Endothelial cell of umbilical vein (primary cell): Measurements from ENCODE around the gene MISP3. TPM values are rescaled to one million over a fixed set of nuclear protein-coding genes. Genes with fewer than 3 reads are reported as not detected.

Experiments
- BruUV-seq: library from RNA; stranded (reverse); fragments of 400-500 nt; replicated peaks from 2 replicates; lab custom pipeline; 2021; lab: Mats Ljungman, UMichigan
- CTCF ChIA-PET: fragments of 300-600, 350-600 bp; sonication (Branson Sonifier 250); formaldehyde crosslinking; loops from one replicate; lab custom pipeline; 2021; ENCODE audit warnings: antibody characterized with exemption, inconsistent platforms; lab: Charles Lee
- POLR2A ChIA-PET: fragments of 300-600, 350-600 bp; sonication (Branson Sonifier 250); formaldehyde crosslinking; loops from one replicate; lab custom pipeline; 2021; ENCODE audit warnings: antibody characterized with exemption, inconsistent platforms; lab: Charles Lee
- DNase-seq: peaks from one replicate; pipeline ENCODE4 v3.0.0-alpha.2; 2011; ENCODE audit warnings: low read depth, low spot score
- FAIRE-seq: peaks from 2 replicates; lab custom pipeline; 2011; peaks lifted over from hg19 to GRCh38; lab: Jason Lieb, UNC
- H2AFZ ChIP-seq: 2 replicates; pipeline ENCODE4 v1.6.0; 2012; ENCODE audit warnings: low read depth, low read length, control low read depth, inconsistent platforms
- H3K27ac ChIP-seq: 2 replicates; pipeline ENCODE4 v1.5.1; 2011; ENCODE audit warnings: low read depth, mild to moderate bottlenecking, control low read depth, low read length, moderate library complexity; ENCODE audit not compliant: insufficient read depth
- H3K27me3 ChIP-seq, 2 experiments: 2 replicates each; pipeline versions ENCODE4 v1.6.0 to v1.6.1; 2011; ENCODE audit warnings: low read length in 2 of 2, mixed read lengths in 1 of 2; ENCODE audit not compliant: control insufficient read depth in 2 of 2, insufficient read depth in 2 of 2
- H3K36me3 ChIP-seq, 2 experiments: 2 replicates in 1 of 2; 3 replicates in 1 of 2; pipeline ENCODE4 v1.5.1; 2011; ENCODE audit warnings: low read length in 2 of 2, mild to moderate bottlenecking in 1 of 2, moderate library complexity in 1 of 2; ENCODE audit not compliant: control insufficient read depth in 2 of 2, insufficient read depth in 2 of 2; ENCODE audit errors: extremely low read depth in 1 of 2
- H3K4me1 ChIP-seq: 3 replicates; pipeline ENCODE4 v1.5.1; 2011; ENCODE audit warnings: mild to moderate bottlenecking, low read length; ENCODE audit not compliant: control insufficient read depth, insufficient read depth; ENCODE audit errors: extremely low read depth
- H3K4me2 ChIP-seq: 2 replicates; pipeline ENCODE4 v1.6.1; 2011; ENCODE audit warnings: low read length, control low read depth, mixed read lengths; ENCODE audit not compliant: insufficient read depth
- H3K4me3 ChIP-seq, 3 experiments: fragments of 200-600 bp in 1 of 3; sonication (generic), shearing (Covaris generic) in 1 of 3; replicated peaks in 1 of 3; 2 replicates each; pipeline ENCODE4 v1.5.1; 2011 to 2016; ENCODE audit warnings: control low read depth in 3 of 3, low read length in 3 of 3, mild to moderate bottlenecking in 2 of 3, inconsistent platforms in 1 of 3, low read depth in 1 of 3, moderate library complexity in 1 of 3; ENCODE audit not compliant: insufficient read depth in 1 of 3
- H3K79me2 ChIP-seq: 2 replicates; pipeline ENCODE4 v1.6.0; 2012; ENCODE audit warnings: low read length, inconsistent platforms; ENCODE audit not compliant: control insufficient read depth, insufficient read depth
- H3K9ac ChIP-seq: replicated peaks from 2 replicates; pipeline ENCODE3; 2011; ENCODE audit warnings: low read length, control low read depth; ENCODE audit not compliant: insufficient read depth; ENCODE audit errors: extremely low read depth
- H3K9me1 ChIP-seq: replicated peaks from 3 replicates; pipeline ENCODE4 v1.6.0; 2011; ENCODE audit warnings: mild to moderate bottlenecking, low read length; ENCODE audit not compliant: control insufficient read depth, insufficient read depth; ENCODE audit errors: extremely low read depth
- H3K9me3 ChIP-seq: replicated peaks from 2 replicates; pipeline ENCODE4 v1.5.1; 2012; ENCODE audit warnings: low read length, inconsistent platforms; ENCODE audit not compliant: control insufficient read depth, insufficient read depth
- H4K20me1 ChIP-seq: replicated peaks from 2 replicates; pipeline ENCODE3; 2011; ENCODE audit warnings: mild to moderate bottlenecking, low read length; ENCODE audit not compliant: control insufficient read depth, insufficient read depth; ENCODE audit errors: extremely low read depth
- CTCF ChIP-seq, 2 donors: IDR thresholded peaks; 1 replicate in 1 of 2; 2 replicates in 1 of 2; pipeline ENCODE4 v1.5.1; 2011; ENCODE audit warnings: low read length in 2 of 2, mild to moderate bottlenecking in 2 of 2, moderate library complexity in 2 of 2, control low read depth in 1 of 2, inconsistent platforms in 1 of 2, low read depth in 1 of 2; ENCODE audit not compliant: insufficient read depth in 1 of 2; ENCODE audit errors: extremely low read depth in 1 of 2
- EZH2 ChIP-seq: IDR thresholded peaks from 2 replicates; pipeline ENCODE4 v1.6.1; 2012; ENCODE audit warnings: borderline replicate concordance, low read depth, mild to moderate bottlenecking, moderate library complexity, low read length, inconsistent platforms; ENCODE audit not compliant: severe bottlenecking
- FOS ChIP-seq: IDR thresholded peaks from 2 replicates; pipeline ENCODE4 v1.6.1; 2011; ENCODE audit warnings: mild to moderate bottlenecking, low read length, moderate library complexity, borderline replicate concordance; ENCODE audit not compliant: insufficient read depth
- GATA2 ChIP-seq: IDR thresholded peaks from 2 replicates; pipeline ENCODE4 v1.7.0; 2011; ENCODE audit warnings: low read depth, mild to moderate bottlenecking, moderate library complexity, mixed read lengths, low read length; ENCODE audit not compliant: insufficient read length, insufficient read depth
- JUN ChIP-seq: IDR thresholded peaks from 2 replicates; pipeline ENCODE4 v1.6.1; 2011; ENCODE audit warnings: borderline replicate concordance, low read depth; ENCODE audit not compliant: insufficient read length, insufficient read depth
- MAX ChIP-seq: IDR thresholded peaks from 2 replicates; pipeline ENCODE4 v1.6.1; 2011; ENCODE audit not compliant: insufficient read depth, insufficient read length
- MYC ChIP-seq: IDR thresholded peaks from one replicate; pipeline ENCODE4 v1.6.1; 2011; ENCODE audit warnings: mild to moderate bottlenecking, low read depth, low read length
- POLR2A ChIP-seq: IDR thresholded peaks from 2 replicates; pipeline ENCODE4 v1.6.1; 2012; ENCODE audit warnings: low read depth, mild to moderate bottlenecking, control low read depth, low read length
- POLR2AphosphoS5 ChIP-seq: IDR thresholded peaks from 2 replicates; pipeline ENCODE4 v1.6.1; 2012; ENCODE audit warnings: low read depth, mild to moderate bottlenecking, control low read depth, low read length, moderate library complexity; ENCODE audit not compliant: insufficient read depth
- dilution Hi-C: fragments of 300-500 bp; cut with MboI; formaldehyde crosslinking; loops from one replicate; pipeline ENCODE4 v1.15.0; 2019; ENCODE audit warnings: low sequenced_read_pairs; ENCODE audit not compliant: extremely low pct_ligation_motif_present
- intact Hi-C: fragments of 100-400 bp; cut with micrococcal nuclease; formaldehyde crosslinking; loops from one replicate; pipeline ENCODE4 v1.10.0; 2022
- polyA plus RNA-seq, 4 experiments: library from polyadenylated mRNA; depleted of rRNA in 3 of 4; stranded (reverse) in 3 of 4; unstranded in 1 of 4; fragments of >200 nt; gene quantifications; 2 replicates each; pipeline versions ENCODE4 v1.2.1 to v1.2.3, GENCODE V29; 2011 to 2012; ENCODE audit warnings: missing spikeins in 1 of 4
- total RNA-seq: library from RNA; stranded (reverse); gene quantifications from 2 replicates; pipeline ENCODE4 v1.2.3, GENCODE V29; 2021

MISP3 gene
- total and polyA plus RNA-seq, 2 donors (not counting 3 experiments of a cell fraction or from before 2014, with no cell fraction given): 0.26 to 0.31 TPM

- Histone ChIP-seq H3K9ac (no peak overlapping the region), H3K27ac (no peak overlapping the region), H3K4me1 (no peaks in the 10 kb centered on the region), H3K4me2 (no peak overlapping the region), H3K27me3 (peaks cover 7 to 8% of the 10 kb centered on the region in 2 experiments), H3K9me1 (no peaks in the 10 kb centered on the region), H3K9me3 (no peaks in the 10 kb centered on the region), H2AFZ (no peak overlapping the region), H4K20me1 (no peaks in the 10 kb centered on the region), H3K36me3 (no peaks in the 10 kb centered on the region), H3K4me3 (no peak overlapping the region), H3K79me2 (no peaks in the 10 kb centered on the region)
- ChIA-PET POLR2A (no interaction called here), CTCF (interaction anchor here (1.0 kb wide), 1 partner anchor 17 kb away, joined by 3 read pairs; the partner anchor contains the start of gene MISP3)
- no TSS peak for BruUV-seq
- intact Hi-C loops (loop anchor here (5.0 kb wide), 1 partner anchor 173 kb away; no protein-coding TSS in a partner anchor), dilution Hi-C loops (no loop called here)
- FAIRE-seq (no peak), DNase-seq (no peak)
- TF ChIP-seq MYC (no peak), JUN (no peak), GATA2 (no peak), CTCF (IDR thresholded peaks at IDR 0.05; ENCODE audit: extremely low read depth in 1 of 2, insufficient read depth in 1 of 2, low read depth in 1 of 2, low read length in 2 of 2) (no peak), MAX (no peak), POLR2A (no peak), EZH2 (no peak), FOS (no peak), POLR2AphosphoS5 (no peak)
These were observed 17.2 kb upstream of the MISP3 start for GRCh38 chr19:14055396-14055795.
